Measurements from ENCODE around the gene GRIK4.

GRIK4 gene

DNA sequence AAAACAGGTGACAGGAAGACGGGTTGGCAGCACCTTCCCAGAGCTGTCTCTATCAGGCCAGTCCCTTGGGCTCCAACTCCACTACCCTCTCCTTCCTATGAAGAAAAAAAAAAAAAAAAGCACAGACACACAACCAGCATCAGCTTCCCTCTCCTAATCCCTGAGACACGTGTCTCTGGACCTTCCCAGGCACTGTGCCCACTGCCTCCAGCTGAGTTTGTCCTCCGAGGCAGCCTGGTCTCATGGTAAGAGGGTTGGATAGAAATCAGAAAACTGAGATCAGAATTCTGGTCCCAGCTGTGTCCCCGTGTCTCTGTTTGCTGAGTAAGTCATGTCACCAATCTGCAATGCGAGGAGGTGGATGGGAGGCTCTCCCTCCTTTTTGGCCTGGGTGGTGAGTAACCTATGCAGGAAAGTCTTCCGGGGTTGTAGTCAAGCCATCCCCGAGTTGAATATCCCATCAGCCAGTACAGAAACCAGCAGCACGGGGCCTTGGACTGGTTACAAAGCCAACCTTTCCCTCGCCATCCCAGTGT lies 318.6 kb downstream of the GRIK4 start:
- Histone ChIP-seq H3K9ac (ENCODE audit: low read length) (no peak overlapping the region), H3K27me3 (ENCODE audit: insufficient read depth, low read length) (no peaks in the 10 kb centered on the region), H4K20me1 (ENCODE audit: insufficient read depth, low read length) (no peaks in the 10 kb centered on the region), H3F3A (ENCODE audit: insufficient read depth, low read length) (no peaks in the 10 kb centered on the region), H3K27ac (ENCODE audit: low read depth, low read length, poor library complexity, severe bottlenecking) (no peak overlapping the region), H3K79me2 (ENCODE audit: insufficient read depth, low read length) (no peaks in the 10 kb centered on the region), H3K9me3 (ENCODE audit: low read length) (no peaks in the 10 kb centered on the region), H3K36me3 (ENCODE audit: insufficient read depth, low read length) (no peaks in the 10 kb centered on the region), H3K9me2 (ENCODE audit: low read depth, low read length) (no peaks in the 10 kb centered on the region), H3K4me3 (ENCODE audit: low read depth, low read length, poor library complexity, severe bottlenecking) (no peak overlapping the region), H3K4me1 (ENCODE audit: insufficient read depth, low read length, severe bottlenecking) (no peaks in the 10 kb centered on the region), H3K4me2 (ENCODE audit: low read length) (no peak overlapping the region), H2AFZ (ENCODE audit: low read length) (no peak overlapping the region)
- TF ChIP-seq CTCF (IDR thresholded peaks at IDR 0.05; ENCODE audit: low read length) (no peak), EZH2 (IDR thresholded peaks at IDR 0.05; ENCODE audit: borderline replicate concordance, low read length) (no peak)

- H3K4me1 ChIP-seq (ENCODE audit: insufficient read depth, low read length, severe bottlenecking) = no peaks in the 10 kb centered on the region
- H3K79me2 ChIP-seq (ENCODE audit: insufficient read depth, low read length) = no peaks in the 10 kb centered on the region
- H3K27ac ChIP-seq (ENCODE audit: low read depth, low read length, poor library complexity, severe bottlenecking) = no peak overlapping the region
- H3K27me3 ChIP-seq (ENCODE audit: insufficient read depth, low read length) = no peaks in the 10 kb centered on the region
- no peaks in the 10 kb centered on the region for H3F3A ChIP-seq (ENCODE audit: insufficient read depth, low read length)
- H2AFZ ChIP-seq (ENCODE audit: low read length) = no peak overlapping the region
- H3K36me3 ChIP-seq (ENCODE audit: insufficient read depth, low read length) = no peaks in the 10 kb centered on the region
- H3K9ac ChIP-seq (ENCODE audit: low read length) = no peak overlapping the region
- TF ChIP-seq EZH2 (IDR thresholded peaks at IDR 0.05; ENCODE audit: borderline replicate concordance, low read length) (no peak), CTCF (IDR thresholded peaks at IDR 0.05; ENCODE audit: low read length) (no peak)
- H4K20me1 ChIP-seq (ENCODE audit: insufficient read depth, low read length) = no peaks in the 10 kb centered on the region
- no peaks in the 10 kb centered on the region for H3K9me3 ChIP-seq (ENCODE audit: low read length)
- no peaks in the 10 kb centered on the region for H3K9me2 ChIP-seq (ENCODE audit: low read depth, low read length)
- no peak overlapping the region for H3K4me2 ChIP-seq (ENCODE audit: low read length)
- no peak overlapping the region for H3K4me3 ChIP-seq (ENCODE audit: low read depth, low read length, poor library complexity, severe bottlenecking)
Measured at GRCh38 chr11:120832481-120833238, 321.1 kb downstream of the GRIK4 start.

- Histone ChIP-seq H3K4me3 (ENCODE audit: low read depth, low read length, poor library complexity, severe bottlenecking) (no peak overlapping the region), H3K27me3 (ENCODE audit: insufficient read depth, low read length) (no peaks in the 10 kb centered on the region), H4K20me1 (ENCODE audit: insufficient read depth, low read length) (no peaks in the 10 kb centered on the region), H3K79me2 (ENCODE audit: insufficient read depth, low read length) (no peaks in the 10 kb centered on the region), H3F3A (ENCODE audit: insufficient read depth, low read length) (no peaks in the 10 kb centered on the region), H3K9me3 (ENCODE audit: low read length) (no peaks in the 10 kb centered on the region), H3K9me2 (ENCODE audit: low read depth, low read length) (no peaks in the 10 kb centered on the region), H3K9ac (ENCODE audit: low read length) (no peak overlapping the region), H3K36me3 (ENCODE audit: insufficient read depth, low read length) (no peaks in the 10 kb centered on the region), H2AFZ (ENCODE audit: low read length) (no peak overlapping the region), H3K27ac (ENCODE audit: low read depth, low read length, poor library complexity, severe bottlenecking) (no peak overlapping the region), H3K4me1 (ENCODE audit: insufficient read depth, low read length, severe bottlenecking) (no peaks in the 10 kb centered on the region), H3K4me2 (ENCODE audit: low read length) (no peak overlapping the region)
- TF ChIP-seq CTCF (IDR thresholded peaks at IDR 0.05; ENCODE audit: low read length) = no peak
- no peak for TF ChIP-seq EZH2 (IDR thresholded peaks at IDR 0.05; ENCODE audit: borderline replicate concordance, low read length)
Measured at GRCh38 chr11:120834686-120835210, 323.2 kb downstream of the GRIK4 start.

Data from OCI-LY1 (cell line).